C1 segment of cervical spinal cord (tissue), 14 donors: Measurements from ENCODE around the gene ARHGAP19.
A peak's percentile ranks its signal among the peaks of the same experiment; 100 is the strongest.

Source experiments
- DNase-seq, 14 donors: peaks; one replicate each; lab custom pipeline; 2025; lab: John Stamatoyannopoulos, UW

ARHGAP19 gene

GRCh38 chr10:97229322-97230015 lies 63.0 kb downstream of the ARHGAP19 start:
- no peak for DNase-seq

- DNase-seq = no peak
Observed at GRCh38 chr10:97228775-97229157, 63.7 kb downstream of the ARHGAP19 start.

GRCh38 chr10:97228130-97228774 lies 64.2 kb downstream of the ARHGAP19 start:
- DNase-seq = peak in 1 of 14 donors; percentile 22

GRCh38 chr10:97226398-97226797 lies 66.0 kb downstream of the ARHGAP19 start:
- DNase-seq = no peak

- no peak for DNase-seq
Observed at GRCh38 chr10:97224483-97225435, 67.7 kb downstream of the ARHGAP19 start.

GRCh38 chr10:97222326-97222961 lies 70.0 kb downstream of the ARHGAP19 start:
- DNase-seq = peak in 1 of 14 donors; percentile 10

- no peak for DNase-seq
Observed at GRCh38 chr10:97220355-97220754, 72.1 kb downstream of the ARHGAP19 start.

- no peak for DNase-seq
Observed at GRCh38 chr10:97217299-97217698, 75.1 kb downstream of the ARHGAP19 start.

- DNase-seq = no peak
Observed at GRCh38 chr10:97215619-97216260, 76.7 kb downstream of the ARHGAP19 start.

GRCh38 chr10:97213431-97213830 lies 79.0 kb downstream of the ARHGAP19 start:
- DNase-seq = no peak

- DNase-seq = no peak
Observed at GRCh38 chr10:97211229-97211628, 81.2 kb downstream of the ARHGAP19 start.

GRCh38 chr10:97210543-97210960 lies 81.9 kb downstream of the ARHGAP19 start:
- DNase-seq = peak in 11 of 14 donors; percentile 12 to 61 (median 32)

- DNase-seq = no peak
Observed at GRCh38 chr10:97207756-97208346, 84.6 kb downstream of the ARHGAP19 start.

- DNase-seq = no peak
Observed at GRCh38 chr10:97207131-97207530, 85.3 kb downstream of the ARHGAP19 start.

- DNase-seq = no peak
Observed at GRCh38 chr10:97204826-97205679, 87.4 kb downstream of the ARHGAP19 start.

GRCh38 chr10:97203220-97203619 lies 89.2 kb downstream of the ARHGAP19 start:
- no peak for DNase-seq

- DNase-seq = no peak
Observed at GRCh38 chr10:97200616-97201015, 91.8 kb downstream of the ARHGAP19 start.

- DNase-seq = no peak
Observed at GRCh38 chr10:97199152-97199551, 93.3 kb downstream of the ARHGAP19 start.

- no peak for DNase-seq
Observed at GRCh38 chr10:97197030-97197500, 95.4 kb downstream of the ARHGAP19 start.
